A673 (cell line): ENCODE measurements around the gene GIGYF2.

ENCODE experiments used
- EZH2 ChIP-seq: fragments of 200-600 bp; sonication (generic); IDR thresholded peaks from 2 replicates; pipeline ENCODE4 v1.6.1; 2017; ENCODE audit warnings: borderline replicate concordance, low read depth, mild to moderate bottlenecking, mixed read lengths, antibody characterized with exemption, low read length; ENCODE audit not compliant: poor library complexity, severe bottlenecking
- TF ChIP-seq, protein P1 (sequence below): fragments of 300-800, 200-600 bp; sonication (generic); conservative IDR thresholded peaks from 2 replicates; pipeline ENCODE4 v1.5.1; 2017; ENCODE audit warnings: low read depth, mild to moderate bottlenecking, antibody characterized with exemption, low read length, moderate library complexity, mixed read lengths

DNA sequence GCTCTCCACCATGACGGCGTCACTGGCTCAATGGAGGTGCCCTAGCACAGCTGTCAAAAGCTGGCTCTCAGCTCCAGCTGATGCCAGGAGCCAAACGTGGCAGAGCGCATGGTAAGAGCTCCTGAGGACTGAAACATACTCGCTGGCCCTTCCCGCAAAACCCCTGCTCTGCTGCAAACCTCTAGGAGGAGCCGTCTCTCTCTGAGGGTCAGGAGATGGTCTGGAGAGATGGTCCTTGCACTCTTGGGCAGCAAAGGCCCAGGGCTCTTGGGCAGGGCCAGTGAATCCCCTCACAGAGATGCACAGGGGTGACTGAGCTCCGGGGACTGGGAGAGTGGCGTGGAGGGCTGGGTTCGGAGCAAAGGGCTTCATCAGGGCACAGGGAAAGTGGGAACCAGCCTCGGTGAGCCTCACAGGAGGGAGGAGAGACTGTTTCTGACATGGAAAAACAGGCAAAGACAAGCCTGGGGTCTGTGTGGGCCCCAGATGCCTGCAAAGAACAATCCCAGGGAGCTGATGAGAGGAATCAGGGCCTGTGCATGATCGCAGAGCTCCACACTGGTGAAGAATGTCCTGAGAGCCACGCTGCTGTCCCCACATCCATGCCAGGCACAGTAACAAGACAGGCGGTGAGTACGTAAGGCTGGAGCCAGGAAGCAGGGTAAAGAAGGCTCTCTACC lies 190.2 kb downstream of the GIGYF2 start:
- TF ChIP-seq, protein P1, sequence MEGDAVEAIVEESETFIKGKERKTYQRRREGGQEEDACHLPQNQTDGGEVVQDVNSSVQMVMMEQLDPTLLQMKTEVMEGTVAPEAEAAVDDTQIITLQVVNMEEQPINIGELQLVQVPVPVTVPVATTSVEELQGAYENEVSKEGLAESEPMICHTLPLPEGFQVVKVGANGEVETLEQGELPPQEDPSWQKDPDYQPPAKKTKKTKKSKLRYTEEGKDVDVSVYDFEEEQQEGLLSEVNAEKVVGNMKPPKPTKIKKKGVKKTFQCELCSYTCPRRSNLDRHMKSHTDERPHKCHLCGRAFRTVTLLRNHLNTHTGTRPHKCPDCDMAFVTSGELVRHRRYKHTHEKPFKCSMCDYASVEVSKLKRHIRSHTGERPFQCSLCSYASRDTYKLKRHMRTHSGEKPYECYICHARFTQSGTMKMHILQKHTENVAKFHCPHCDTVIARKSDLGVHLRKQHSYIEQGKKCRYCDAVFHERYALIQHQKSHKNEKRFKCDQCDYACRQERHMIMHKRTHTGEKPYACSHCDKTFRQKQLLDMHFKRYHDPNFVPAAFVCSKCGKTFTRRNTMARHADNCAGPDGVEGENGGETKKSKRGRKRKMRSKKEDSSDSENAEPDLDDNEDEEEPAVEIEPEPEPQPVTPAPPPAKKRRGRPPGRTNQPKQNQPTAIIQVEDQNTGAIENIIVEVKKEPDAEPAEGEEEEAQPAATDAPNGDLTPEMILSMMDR = no peak
- no peak for TF ChIP-seq EZH2
